Measurements from ENCODE around the gene EFCAB6. TPM values are rescaled to one million over a fixed set of nuclear protein-coding genes. Genes with fewer than 3 reads are reported as not detected.

Gene EFCAB6
- total RNA-seq, 2 experiments from 2014 or later, result 0.13 TPM; not detected in 1

GRCh38 chr22:43837666-43838065 is 25.6 kb upstream of the EFCAB6 start:
- H3K4me3 ChIP-seq (ENCODE audit: low read depth, low read length, poor library complexity, severe bottlenecking), result no peak overlapping the region
- ChIA-PET POLR2A (no interaction called here), CTCF (ENCODE audit: unreplicated experiment) (no interaction called here)
- intact Hi-C loops (cut with micrococcal nuclease; ENCODE audit: unreplicated experiment), result no loop called here
- H3K27ac ChIP-seq (ENCODE audit: low read depth, low read length, poor library complexity, severe bottlenecking), result no peak overlapping the region
- no peaks in the 10 kb centered on the region for H3K4me1 ChIP-seq (ENCODE audit: insufficient read depth, low read length, poor library complexity, severe bottlenecking)
- H3K79me2 ChIP-seq (ENCODE audit: insufficient read depth, low read depth, low read length), result no peaks in the 10 kb centered on the region
- no peak for TF ChIP-seq EZH2phosphoT487 (IDR thresholded peaks at IDR 0.05; ENCODE audit: borderline replicate concordance, low read depth, low read length)
- no peak for TF ChIP-seq CTCF (conservative IDR thresholded peaks at IDR 0.05; ENCODE audit: low read length)
- H3K9me2 ChIP-seq (ENCODE audit: insufficient read depth, low read length), result no peaks in the 10 kb centered on the region
- H3K9me3 ChIP-seq (ENCODE audit: low read length), result no peaks in the 10 kb centered on the region
- DNase-seq (ENCODE audit: low spot score), result no peak
- no peaks in the 10 kb centered on the region for H3K36me3 ChIP-seq (ENCODE audit: insufficient read depth, low read length)
- H2AFZ ChIP-seq (ENCODE audit: low read length), result no peak overlapping the region
- H3K4me2 ChIP-seq (ENCODE audit: low read length), result no peak overlapping the region
- no peaks in the 10 kb centered on the region for H4K20me1 ChIP-seq (ENCODE audit: insufficient read depth, low read length)
- BruUV-seq (replicated peaks), result no TSS peak

- Histone ChIP-seq H4K20me1 (ENCODE audit: insufficient read depth, low read length) (no peaks in the 10 kb centered on the region), H3K9me3 (ENCODE audit: low read length) (no peaks in the 10 kb centered on the region), H3K4me3 (ENCODE audit: low read depth, low read length, poor library complexity, severe bottlenecking) (no peak overlapping the region), H3K9me2 (ENCODE audit: insufficient read depth, low read length) (no peaks in the 10 kb centered on the region), H3K79me2 (ENCODE audit: insufficient read depth, low read depth, low read length) (no peaks in the 10 kb centered on the region), H2AFZ (ENCODE audit: low read length) (no peak overlapping the region), H3K4me2 (ENCODE audit: low read length) (no peak overlapping the region), H3K4me1 (ENCODE audit: insufficient read depth, low read length, poor library complexity, severe bottlenecking) (no peaks in the 10 kb centered on the region), H3K27ac (ENCODE audit: low read depth, low read length, poor library complexity, severe bottlenecking) (no peak overlapping the region), H3K36me3 (ENCODE audit: insufficient read depth, low read length) (no peaks in the 10 kb centered on the region)
- ChIA-PET CTCF (ENCODE audit: unreplicated experiment) (no interaction called here), POLR2A (interaction anchor here (0.6 kb wide), 1 partner anchor 466 kb away, joined by 3 read pairs; no protein-coding TSS in a partner anchor)
- no peak for TF ChIP-seq EZH2phosphoT487 (IDR thresholded peaks at IDR 0.05; ENCODE audit: borderline replicate concordance, low read depth, low read length)
- TF ChIP-seq CTCF (conservative IDR thresholded peaks at IDR 0.05; ENCODE audit: low read length), result no peak
- no peak for DNase-seq (ENCODE audit: low spot score)
- intact Hi-C loops (cut with micrococcal nuclease; ENCODE audit: unreplicated experiment), result no loop called here
- no TSS peak for BruUV-seq (replicated peaks)
Measured at GRCh38 chr22:43835736-43836135, 23.6 kb upstream of the EFCAB6 start.

- H3K9me2 ChIP-seq (ENCODE audit: insufficient read depth, low read length), result no peaks in the 10 kb centered on the region
- intact Hi-C loops (cut with micrococcal nuclease; ENCODE audit: unreplicated experiment), result no loop called here
- H3K36me3 ChIP-seq (ENCODE audit: insufficient read depth, low read length), result no peaks in the 10 kb centered on the region
- CTCF ChIA-PET (ENCODE audit: unreplicated experiment), result no interaction called here
- no peak for DNase-seq (ENCODE audit: low spot score)
- H3K4me1 ChIP-seq (ENCODE audit: insufficient read depth, low read length, poor library complexity, severe bottlenecking), result no peaks in the 10 kb centered on the region
- no peak overlapping the region for H2AFZ ChIP-seq (ENCODE audit: low read length)
- POLR2A ChIA-PET, result no interaction called here
- no peaks in the 10 kb centered on the region for H3K9me3 ChIP-seq (ENCODE audit: low read length)
- no peak overlapping the region for H3K4me3 ChIP-seq (ENCODE audit: low read depth, low read length, poor library complexity, severe bottlenecking)
- no TSS peak for BruUV-seq (replicated peaks)
- no peak for TF ChIP-seq EZH2phosphoT487 (IDR thresholded peaks at IDR 0.05; ENCODE audit: borderline replicate concordance, low read depth, low read length)
- no peak for TF ChIP-seq CTCF (conservative IDR thresholded peaks at IDR 0.05; ENCODE audit: low read length)
- H4K20me1 ChIP-seq (ENCODE audit: insufficient read depth, low read length), result no peaks in the 10 kb centered on the region
- no peak overlapping the region for H3K27ac ChIP-seq (ENCODE audit: low read depth, low read length, poor library complexity, severe bottlenecking)
- no peaks in the 10 kb centered on the region for H3K79me2 ChIP-seq (ENCODE audit: insufficient read depth, low read depth, low read length)
- no peak overlapping the region for H3K4me2 ChIP-seq (ENCODE audit: low read length)
Measured at GRCh38 chr22:43835166-43835565, 23.1 kb upstream of the EFCAB6 start.
